Renal pelvis (tissue), 4 donors: ENCODE measurements around the gene SLC39A8. TPM values are rescaled to one million over a fixed set of nuclear protein-coding genes. Genes with fewer than 3 reads are reported as not detected.
A peak's percentile ranks its signal among the peaks of the same experiment; 100 is the strongest.
"Not testable (repeated sequence)": the region's sequence is repeated elsewhere in the genome, so short reads cannot be mapped to it uniquely, and the experiment has no call there.

Source experiments
- DNase-seq: peaks from one replicate; pipeline ENCODE4 v3.0.0-alpha.2; 2013
- polyA plus RNA-seq, 3 donors: library from polyadenylated mRNA; unstranded; fragments of 120-200 nt; gene quantifications; one replicate each; pipeline ENCODE4 v1.2.1, GENCODE V29; 2013; ENCODE audit not compliant: insufficient read length in 3 of 3

SLC39A8 gene
- polyA plus RNA-seq, 3 donors, result 18.8 to 25.5 (median 20.2) TPM

DNA sequence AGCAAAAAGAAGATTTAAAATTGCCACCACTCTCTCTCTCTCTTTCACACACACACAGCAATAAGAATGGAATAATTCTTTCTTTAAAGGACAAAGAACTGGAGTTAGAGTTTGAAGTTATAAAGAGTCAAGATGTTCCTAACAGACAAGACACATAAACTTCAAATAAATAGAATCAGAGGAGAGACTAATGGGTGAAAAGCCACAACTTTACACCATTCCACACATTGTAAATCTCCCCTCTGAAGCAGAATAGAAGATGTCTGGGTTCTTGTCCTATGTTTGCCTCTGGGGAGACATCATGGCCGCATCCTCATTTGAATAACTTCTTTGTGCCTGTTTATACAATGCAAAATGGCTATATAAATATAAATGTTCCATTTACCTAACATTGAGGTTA is 39.6 kb downstream of the SLC39A8 start:
- no peak for DNase-seq

DNA sequence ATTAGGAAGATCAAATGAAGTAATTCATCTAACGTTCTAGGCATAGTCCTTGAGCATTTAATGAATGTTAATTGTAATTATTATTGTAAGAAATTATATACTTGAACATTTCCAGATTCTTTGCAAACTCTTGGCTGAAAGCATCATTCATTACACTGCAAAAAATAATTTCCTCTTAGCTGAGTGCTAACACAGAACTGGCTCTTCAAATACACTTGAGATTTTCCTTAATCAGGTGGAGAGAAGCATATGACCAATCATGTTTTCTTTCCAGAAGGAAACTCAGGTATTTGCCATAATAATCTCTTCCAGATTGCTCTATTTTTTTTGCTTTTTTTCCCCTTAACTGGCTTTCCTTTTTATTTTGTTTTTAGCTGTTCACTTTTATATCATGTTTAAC is 42.5 kb downstream of the SLC39A8 start:
- no peak for DNase-seq

DNA sequence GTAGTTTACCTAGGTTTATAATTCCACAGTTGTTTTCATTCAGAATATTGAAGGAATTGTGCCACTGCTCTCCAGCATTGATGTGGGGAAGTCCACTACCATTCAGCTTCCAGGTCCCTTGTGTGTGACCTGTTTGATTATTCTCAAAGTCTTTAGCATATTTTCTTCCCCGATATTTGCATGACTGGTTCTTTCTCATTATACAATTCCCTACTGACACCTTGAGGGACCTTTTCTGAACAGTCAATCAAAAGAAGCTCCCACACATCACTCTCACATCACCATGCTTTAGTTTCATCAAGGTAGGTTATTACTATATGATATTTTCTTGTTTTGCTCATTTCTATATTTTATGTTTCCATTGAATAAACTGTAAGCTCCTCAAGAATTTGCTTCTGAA is 44.1 kb downstream of the SLC39A8 start:
- no peak for DNase-seq

- DNase-seq, result peak; percentile 16
Observed at GRCh38 chr4:102299354-102300107, 45.8 kb downstream of the SLC39A8 start.

GRCh38 chr4:102298716-102299115 is 46.6 kb downstream of the SLC39A8 start:
- no peak for DNase-seq

GRCh38 chr4:102295153-102295862 is 50.0 kb downstream of the SLC39A8 start:
- no peak for DNase-seq

GRCh38 chr4:102288497-102288896 is 56.8 kb downstream of the SLC39A8 start:
- DNase-seq, result no peak

GRCh38 chr4:102285831-102286230 is 59.5 kb downstream of the SLC39A8 start:
- DNase-seq, result no peak

DNA sequence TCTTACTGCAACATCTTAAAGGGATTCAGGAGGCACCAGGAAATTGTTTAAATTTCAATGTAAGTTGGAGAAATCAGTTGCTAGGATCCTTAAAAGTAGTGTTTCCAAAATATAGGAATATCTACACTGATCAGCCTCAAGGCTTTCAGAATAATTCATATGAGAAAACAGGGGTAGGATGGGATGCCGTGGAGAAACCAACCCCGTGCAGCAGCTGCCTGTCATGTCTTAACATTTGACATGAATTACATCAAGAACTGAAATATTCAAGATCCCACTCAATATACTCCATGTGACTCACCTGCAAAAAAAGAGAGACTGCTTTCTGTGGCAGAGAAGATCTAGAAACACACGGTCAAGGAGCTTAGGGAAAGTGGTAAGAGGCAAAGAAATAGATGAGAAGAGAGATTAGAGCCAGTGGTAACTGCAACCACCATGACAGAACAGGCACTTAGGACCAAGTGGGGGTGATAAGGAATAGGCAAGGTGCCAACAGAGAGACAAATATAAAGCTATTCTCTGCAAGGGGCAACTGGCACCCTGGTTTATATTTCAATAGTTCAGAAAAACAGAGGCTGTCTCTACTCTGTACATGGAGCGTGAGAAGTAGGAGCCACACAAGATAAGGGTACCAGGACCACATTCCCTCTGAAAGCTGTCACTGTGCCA is 64.0 kb downstream of the SLC39A8 start:
- DNase-seq, result no peak

GRCh38 chr4:102273317-102273716 is 72.0 kb downstream of the SLC39A8 start:
- DNase-seq, result not testable (repeated sequence)

DNA sequence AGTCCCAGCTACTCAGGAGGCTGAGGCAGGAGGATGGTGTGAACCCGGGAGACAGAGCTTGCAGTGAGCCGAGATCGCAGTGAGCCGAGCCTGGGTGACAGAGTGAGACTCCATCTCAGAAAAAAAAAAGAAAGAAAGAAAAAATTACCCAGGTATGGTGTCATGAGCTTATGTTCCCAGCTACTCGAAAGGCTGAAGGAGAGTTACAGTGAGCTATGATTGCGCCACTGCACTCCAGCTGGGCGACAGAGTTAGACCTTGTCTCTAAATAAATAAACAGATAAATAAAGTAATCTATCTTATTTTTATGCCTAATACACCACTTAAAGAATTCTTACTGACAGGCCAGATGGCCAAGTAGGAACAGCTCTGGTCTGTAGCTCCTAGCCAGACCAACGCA is 73.0 kb downstream of the SLC39A8 start:
- DNase-seq, result no peak

GRCh38 chr4:102268355-102268754 is 76.9 kb downstream of the SLC39A8 start:
- DNase-seq, result no peak

GRCh38 chr4:102263024-102263787 is 82.1 kb downstream of the SLC39A8 start:
- DNase-seq, result peak; percentile 45

DNA sequence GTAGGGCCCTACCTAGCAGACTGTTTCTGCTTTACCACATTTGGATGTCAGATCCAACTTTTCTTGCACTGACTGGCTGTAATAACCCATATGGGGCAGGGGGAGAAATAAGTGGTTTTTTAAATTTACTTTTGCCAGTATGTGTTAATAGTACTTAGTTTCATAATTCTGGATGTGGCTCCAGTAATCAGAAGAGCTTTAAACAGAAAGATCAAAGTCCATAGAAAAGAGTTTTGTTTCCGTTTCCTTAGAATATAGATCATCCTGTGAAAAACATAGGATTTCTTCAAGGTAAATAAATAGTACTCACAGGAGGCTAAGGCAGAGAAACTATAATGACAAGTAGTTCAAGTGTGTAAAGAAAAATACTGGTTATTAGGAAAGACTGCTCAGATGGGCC is 85.6 kb downstream of the SLC39A8 start:
- no peak for DNase-seq

GRCh38 chr4:102259081-102259480 is 86.2 kb downstream of the SLC39A8 start:
- DNase-seq, result no peak

DNA sequence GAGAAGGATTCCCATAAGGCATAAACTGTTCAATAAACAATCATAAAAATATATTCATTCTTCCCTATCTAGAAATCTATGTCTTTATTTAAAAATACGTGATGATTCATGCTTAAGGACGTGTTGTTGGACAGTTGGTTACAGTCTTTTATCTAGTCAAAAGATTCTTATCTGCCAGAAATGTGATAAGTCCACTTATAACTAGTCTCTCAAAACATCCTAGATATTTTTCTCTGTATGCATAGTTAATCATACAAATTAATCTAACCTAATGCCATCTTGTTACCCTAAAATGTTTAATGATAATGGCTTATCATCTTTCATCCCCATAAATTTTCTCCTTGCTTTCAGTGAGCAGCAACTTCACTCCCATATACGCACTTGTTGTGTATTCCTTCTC is 89.0 kb downstream of the SLC39A8 start:
- no peak for DNase-seq

DNA sequence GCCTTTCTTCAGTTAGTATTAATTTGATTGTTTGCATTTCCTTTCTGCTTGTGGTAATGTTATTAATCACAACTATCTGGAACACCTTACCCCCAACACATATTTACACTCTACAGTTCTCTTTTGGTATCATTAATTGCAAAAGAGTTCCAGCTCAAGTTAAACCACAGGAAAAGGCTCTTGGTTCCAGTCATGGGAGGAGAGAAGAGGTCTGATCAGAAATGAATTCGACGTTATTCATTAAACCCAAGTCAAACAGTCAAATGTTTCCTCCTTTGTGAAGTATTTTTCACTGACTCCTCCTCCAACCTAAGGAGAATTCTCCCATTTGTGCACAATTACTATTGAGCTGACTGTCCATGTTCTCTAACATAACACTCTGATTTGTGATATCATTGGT is 91.4 kb downstream of the SLC39A8 start:
- no peak for DNase-seq

- DNase-seq, result no peak
Observed at GRCh38 chr4:102252171-102252570, 93.1 kb downstream of the SLC39A8 start.

- no peak for DNase-seq
Observed at GRCh38 chr4:102250341-102250740, 94.9 kb downstream of the SLC39A8 start.

DNA sequence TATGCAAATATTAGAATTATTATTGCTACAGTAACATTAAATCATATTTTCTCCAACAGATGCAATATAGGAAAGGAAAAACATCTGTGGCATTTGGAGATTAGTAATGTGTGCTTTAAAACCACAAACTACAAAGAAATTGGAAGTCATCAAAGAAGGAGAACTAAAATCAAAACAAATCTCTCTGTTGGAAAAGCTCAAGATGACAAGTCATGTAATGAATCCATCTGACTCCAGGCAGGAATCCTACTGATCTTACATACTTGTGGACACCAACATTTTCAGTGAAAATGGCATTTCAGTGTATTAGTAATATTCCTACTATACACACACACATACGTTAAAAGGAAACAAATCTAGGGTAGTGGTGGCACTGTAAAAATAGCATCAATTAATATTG is 98.2 kb downstream of the SLC39A8 start:
- no peak for DNase-seq

GRCh38 chr4:102246416-102246815 is 98.9 kb downstream of the SLC39A8 start:
- no peak for DNase-seq

GRCh38 chr4:102244878-102245535 is 100.3 kb downstream of the SLC39A8 start:
- DNase-seq, result no peak
